ENCODE results near the gene CLIP2.
"Not testable (repeated sequence)": the region's sequence is repeated elsewhere in the genome, so short reads cannot be mapped to it uniquely, and the experiment has no call there.

Gene CLIP2

DNA sequence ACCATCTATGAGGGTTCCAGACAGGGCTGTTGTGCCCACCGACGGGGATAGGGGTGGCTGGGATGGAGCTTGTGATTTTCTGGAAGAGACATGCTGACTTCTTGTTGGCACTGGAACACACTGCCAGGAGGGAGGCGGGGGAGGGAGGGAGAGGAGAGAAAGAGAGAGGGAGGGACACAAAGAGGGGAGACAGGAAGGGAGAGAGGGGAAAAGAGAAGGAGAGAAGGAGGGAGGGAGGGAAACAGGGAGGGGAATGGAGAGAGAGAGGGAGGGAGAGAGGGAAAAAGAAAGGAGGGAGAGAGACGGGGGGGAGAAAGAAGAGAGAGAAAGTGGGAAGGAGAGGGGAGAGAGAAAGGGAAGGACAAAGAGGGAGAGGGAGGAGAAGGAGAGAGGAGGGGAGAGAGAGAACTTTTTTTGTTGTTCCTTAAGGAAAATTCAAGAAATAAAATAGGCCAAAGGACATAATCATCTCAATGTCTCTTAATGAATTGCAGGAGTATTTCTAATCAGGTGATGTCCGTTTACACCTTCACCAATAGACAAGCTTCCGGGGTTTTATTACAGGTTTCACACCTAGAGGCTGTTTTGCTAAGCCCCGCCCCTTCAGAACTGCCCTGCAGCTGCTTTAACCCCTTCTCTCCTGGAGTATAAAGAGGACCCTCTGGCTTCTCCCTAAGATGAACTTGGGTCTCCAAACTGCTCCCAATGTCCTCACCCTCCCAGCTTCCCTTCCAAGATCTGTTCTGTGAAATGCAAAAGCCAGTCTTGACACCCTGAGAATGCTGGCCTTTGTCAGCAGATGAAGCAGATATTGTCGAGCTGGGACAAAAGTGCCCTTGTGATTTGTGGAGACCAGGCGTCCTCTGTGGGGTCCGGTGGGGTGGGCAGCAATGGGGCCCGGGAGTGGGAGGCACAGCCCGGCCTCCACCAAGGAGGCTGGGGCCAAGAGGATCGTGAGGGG is 82.5 kb downstream of the CLIP2 start:
- no peak for DNase-seq (ENCODE audit: low read depth in 3 of 3)

DNA sequence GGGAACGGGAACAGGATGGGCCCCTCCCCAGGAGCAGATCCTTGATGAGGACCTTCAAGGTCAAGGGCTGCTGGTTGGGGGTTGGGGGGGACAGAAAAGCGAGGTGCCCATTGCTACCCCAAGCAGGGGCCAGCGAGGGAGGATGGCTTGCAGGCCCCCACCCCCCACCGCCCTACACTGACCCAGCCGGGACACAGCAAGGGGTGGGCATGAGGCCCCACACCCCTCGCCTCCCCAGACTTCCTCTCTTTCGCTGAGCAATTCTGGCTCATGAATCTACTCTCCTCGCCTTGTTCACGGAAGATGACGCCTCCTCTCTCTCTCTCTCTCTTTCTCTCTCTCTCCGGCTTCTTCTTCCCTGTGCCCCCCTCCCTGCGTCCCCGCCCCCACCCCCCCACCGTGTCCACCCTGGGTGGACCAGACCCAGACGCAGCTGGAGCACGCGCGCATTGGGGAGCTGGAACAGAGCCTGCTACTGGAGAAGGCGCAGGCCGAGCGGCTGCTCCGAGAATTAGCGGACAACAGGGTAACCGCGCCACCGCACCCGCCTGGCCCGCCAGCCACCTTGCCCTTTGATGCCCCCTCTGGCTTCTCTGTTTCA is 83.4 kb downstream of the CLIP2 start:
- DNase-seq (ENCODE audit: low read depth in 3 of 3): no peak

DNA sequence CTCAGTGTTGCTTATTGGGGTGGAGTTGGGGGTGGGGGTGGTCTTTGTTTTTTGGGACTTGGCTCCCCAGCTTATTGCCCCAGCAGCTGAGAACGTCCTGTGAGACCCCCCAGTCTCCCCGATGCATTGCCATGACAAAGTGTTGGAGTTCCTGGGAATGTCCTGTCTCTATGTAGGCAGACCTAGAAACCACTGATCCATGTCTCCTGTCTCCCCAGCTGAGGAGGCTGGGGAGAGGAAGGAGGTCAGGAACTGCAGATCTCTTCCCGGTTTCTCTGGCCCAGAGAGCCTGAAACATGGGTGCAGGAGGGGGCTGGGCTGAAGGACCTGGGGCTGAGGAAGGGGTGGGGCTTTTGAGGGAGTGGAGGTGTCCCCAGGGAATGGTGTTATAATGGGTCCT is 84.3 kb downstream of the CLIP2 start:
- no peak for DNase-seq (ENCODE audit: low read depth in 3 of 3)

DNA sequence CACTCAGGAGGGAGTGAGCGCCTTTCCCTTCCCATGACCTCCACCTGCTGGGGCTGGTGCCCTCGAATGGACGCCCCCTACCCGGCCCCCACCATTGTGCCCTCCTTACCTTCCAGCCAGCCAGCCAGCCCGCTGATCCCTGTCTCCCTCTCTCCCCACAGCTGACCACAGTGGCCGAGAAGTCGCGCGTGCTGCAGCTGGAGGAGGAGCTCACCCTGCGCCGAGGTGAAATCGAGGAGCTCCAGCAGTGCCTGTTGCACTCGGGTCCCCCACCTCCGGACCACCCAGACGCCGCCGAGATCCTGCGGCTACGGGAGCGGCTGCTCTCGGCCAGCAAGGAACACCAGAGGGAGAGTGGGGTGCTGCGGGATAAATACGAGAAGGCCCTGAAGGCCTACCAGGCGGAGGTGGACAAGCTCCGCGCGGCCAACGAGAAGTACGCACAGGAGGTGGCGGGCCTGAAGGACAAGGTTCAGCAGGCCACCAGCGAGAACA is 86.6 kb downstream of the CLIP2 start:
- DNase-seq (ENCODE audit: low read depth in 3 of 3): no peak

DNA sequence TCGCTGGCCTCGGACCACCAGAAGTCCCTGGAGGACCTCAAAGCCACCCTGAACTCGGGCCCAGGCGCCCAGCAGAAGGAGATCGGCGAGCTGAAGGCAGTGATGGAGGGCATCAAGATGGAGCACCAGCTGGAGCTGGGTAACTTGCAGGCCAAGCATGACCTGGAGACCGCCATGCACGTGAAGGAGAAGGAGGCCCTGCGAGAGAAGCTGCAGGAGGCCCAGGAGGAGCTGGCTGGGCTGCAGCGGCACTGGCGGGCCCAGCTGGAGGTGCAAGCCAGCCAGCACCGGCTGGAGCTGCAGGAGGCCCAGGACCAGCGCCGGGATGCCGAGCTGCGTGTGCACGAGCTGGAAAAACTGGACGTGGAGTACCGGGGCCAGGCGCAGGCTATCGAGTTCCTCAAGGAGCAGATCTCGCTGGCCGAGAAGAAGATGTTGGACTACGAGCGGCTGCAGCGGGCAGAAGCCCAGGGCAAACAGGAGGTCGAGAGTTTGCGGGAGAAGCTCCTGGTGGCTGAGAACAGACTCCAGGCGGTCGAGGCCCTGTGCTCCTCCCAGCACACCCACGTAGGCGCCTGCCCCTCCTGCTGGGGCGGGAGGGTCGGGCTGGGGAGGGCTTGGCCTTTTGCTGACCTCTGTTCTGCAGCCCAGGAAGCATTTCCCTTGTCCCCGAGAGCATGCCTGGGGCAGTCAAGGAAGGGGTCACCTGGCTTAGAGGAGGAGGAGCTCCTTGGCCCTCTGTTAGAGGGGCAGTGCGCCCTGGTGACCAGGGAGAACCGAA is 87.2 kb downstream of the CLIP2 start:
- DNase-seq (ENCODE audit: low read depth in 3 of 3): no peak

DNA sequence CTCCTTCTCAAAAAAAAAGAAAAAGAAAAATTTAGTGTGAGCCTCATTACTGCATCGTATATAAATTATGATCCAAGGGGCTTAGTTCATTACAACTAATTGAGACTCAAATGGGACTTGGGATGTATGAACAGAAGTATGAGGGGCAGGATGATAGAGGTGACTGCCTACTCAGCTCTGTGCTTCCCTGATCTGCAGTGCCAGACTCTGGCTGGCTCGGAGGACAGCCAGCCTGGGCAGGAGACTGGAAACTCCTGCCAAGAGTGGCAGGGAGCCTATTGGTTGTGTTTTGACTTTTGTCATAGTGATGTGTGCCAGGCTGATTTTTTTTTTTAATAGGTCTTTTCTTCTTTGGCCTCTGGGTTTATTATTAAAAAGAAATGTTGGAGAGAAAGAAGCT is 90.7 kb downstream of the CLIP2 start:
- no peak for DNase-seq (ENCODE audit: low read depth in 3 of 3)

DNA sequence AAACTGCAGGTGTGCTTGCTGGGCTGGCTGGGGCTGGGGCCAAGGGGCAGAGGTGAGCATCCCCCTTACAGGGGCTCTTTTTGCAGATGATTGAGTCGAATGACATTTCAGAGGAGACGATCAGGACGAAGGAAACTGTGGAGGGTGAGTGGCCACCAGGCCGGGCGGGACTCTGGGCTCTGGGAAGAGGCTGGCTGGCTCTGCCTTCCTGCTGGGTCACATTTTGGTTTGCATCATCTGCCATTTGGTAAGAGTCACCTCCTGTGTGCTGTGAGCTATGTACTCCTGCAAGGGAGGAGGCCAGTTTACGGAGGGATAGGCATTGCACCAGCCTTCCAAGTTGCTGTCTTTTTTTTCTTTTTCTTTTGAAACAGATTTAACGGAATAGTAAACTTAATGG is 91.5 kb downstream of the CLIP2 start:
- no peak for DNase-seq (ENCODE audit: low read depth in 3 of 3)

DNA sequence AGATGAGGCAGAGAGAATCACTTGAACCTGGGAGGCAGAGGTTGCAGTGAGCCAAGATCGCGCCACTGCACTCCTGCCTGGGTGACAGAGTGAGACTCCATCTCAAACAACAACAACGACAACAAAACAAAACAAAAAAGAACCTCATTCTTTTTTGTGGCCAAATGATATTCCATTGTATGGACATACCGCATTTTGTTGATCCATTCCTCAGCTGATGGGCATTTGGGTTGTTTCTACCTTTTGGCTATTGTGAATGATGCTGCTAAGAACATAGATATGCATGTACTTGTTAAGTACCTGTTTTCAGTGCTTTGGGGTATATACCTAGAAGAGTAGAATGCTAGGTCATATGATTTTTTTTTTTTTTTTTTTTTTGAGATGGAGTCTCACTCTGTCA is 94.9 kb downstream of the CLIP2 start:
- not testable (repeated sequence) for DNase-seq (ENCODE audit: low read depth in 3 of 3)

DNA sequence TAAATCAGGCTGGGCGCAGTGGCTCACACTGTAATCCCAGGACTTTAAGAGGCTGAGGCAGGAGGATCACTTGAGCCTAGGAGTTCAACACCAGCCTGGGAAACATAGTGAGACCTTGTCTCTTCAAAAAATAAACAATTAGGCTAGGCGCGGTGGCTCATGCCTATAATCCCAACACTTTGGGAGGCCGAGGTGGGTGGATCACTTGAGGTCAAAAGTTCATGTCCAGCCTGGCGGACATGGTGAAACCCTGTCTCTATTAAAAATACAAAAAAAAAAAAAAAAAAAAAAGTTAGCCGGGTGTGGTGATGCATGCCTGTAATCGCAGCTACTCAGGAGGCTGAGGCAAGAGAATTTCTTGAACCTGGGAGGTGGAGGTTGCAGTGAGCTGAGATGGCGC is 95.6 kb downstream of the CLIP2 start:
- DNase-seq (ENCODE audit: low read depth in 3 of 3): not testable (repeated sequence)

DNA sequence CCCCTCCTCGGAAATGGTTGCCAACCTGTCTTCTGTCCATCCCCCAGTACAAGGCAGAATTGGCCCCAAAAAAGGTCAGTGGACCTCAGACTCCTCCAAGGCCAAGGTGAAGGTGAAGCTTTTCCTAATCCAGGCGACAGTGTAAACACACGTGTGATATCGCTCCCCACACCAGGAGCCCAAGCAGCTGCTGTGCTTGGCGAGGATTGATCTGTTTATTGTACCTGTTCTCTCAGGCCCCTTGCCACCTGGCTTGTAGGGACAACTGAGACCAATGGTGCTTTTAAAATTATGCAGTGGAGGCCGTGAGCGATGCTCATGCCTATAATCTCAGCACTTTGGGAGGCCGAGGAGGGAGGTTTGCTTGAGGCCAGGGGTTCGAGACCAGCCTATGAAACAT is 98.4 kb downstream of the CLIP2 start:
- DNase-seq (ENCODE audit: low read depth in 3 of 3): no peak

DNA sequence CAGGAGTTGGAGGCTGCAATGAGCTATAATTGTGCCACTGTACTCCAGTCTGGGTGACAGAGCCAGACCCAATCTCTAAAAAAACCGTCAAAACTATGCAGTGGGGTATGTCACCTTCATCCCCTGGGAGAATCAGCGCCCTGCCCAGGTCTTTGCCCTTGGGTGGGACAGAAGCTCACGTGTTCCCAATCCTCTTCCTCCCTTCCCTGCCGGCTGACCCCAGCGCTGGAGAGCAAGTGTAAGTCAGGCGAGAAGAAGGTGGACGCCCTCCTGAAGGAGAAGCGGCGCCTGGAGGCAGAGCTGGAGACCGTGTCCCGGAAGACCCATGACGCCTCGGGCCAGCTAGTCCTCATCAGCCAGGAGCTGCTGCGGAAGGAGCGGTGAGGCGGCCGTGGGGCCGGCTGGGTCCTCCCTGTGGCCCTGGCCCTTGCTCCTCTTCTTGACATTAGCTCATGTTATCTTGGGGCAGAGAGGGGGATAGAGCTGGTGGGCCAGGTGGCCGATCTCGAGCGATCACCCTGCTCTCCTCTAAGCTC is 99.7 kb downstream of the CLIP2 start:
- no peak for DNase-seq (ENCODE audit: low read depth in 3 of 3)

DNA sequence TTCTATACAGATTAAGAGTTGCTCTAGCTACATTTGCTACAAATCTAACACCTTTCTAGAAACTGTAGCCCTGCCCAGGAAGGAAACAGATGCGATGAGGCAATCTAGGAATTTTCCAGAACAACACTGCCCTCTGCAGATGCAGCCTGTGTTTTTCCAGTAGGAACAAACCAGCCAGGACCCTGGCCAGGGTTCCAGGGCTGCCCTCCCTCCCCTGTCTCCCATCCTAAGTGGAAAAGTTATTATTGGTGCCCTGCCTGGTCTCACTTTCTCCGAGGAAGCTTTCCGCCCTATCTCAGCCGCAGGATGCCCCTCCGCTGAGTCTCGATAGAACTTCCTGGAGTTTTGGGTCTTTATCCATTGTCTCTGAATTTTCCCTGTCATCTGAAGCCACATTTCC is 104.5 kb downstream of the CLIP2 start:
- not testable (repeated sequence) for DNase-seq (ENCODE audit: low read depth in 3 of 3)

DNA sequence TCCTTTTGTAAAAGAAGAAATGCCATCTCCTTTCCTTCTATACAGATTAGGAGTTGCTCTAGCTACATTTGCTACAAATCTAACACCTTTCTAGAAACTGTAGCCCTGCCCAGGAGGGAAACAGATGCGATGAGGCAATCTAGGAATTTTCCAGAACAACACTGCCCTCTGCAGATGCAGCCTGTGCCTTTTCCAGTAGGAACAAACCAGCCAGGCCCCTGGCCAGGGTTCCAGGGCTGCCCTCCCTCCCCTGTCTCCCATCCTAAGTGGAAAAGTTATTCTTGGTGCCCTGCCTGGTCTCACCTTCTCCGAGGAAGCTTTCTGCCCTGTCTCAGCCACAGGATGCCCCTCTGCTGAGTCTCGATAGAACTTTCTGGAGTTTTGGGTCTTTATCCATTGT is 105.4 kb downstream of the CLIP2 start:
- not testable (repeated sequence) for DNase-seq (ENCODE audit: low read depth in 3 of 3)

DNA sequence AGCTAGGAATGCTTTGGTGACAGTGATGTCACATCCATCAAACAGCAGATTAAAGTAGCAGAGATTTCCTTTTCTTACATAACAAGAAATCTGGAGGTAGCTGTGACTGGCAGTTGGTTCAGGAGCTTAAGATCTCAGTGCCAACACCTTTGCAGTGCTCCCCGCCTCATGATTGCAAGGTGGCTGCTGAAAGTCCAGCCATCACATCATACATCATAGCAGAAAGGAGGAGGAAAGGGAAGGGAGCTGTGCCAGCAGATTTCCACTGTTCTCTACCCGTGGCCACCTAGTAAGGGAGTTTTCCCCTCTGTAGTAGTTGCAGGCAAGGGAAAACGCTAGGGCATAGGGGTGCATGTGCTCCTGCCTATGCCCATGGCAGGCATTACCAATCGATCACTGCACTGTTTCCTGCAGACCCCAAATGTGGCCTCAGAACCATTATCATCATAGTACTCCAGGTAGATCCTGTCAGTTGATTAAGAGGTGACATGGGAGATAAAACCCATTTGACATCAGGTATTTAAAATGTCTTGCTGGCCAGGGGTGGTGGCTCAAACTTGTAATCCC is 106.6 kb downstream of the CLIP2 start:
- DNase-seq (ENCODE audit: low read depth in 3 of 3): no peak

DNA sequence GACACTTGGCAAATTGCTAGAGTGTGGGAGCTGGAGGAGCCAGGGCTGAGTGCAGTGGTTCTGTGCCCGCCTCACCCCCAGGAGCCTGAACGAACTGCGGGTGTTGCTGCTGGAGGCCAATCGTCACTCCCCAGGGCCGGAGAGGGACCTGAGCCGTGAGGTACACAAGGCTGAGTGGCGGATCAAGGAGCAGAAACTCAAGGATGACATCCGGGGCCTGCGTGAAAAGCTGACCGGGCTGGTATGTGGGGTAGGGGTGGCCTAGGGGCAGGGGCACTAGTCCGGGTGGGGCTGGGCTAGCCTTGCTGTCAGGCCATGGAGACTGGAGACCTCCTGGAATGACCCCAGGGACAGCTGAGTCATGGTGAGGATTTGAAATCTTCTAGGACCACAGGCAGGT is 107.8 kb downstream of the CLIP2 start:
- no peak for DNase-seq (ENCODE audit: low read depth in 3 of 3)

DNA sequence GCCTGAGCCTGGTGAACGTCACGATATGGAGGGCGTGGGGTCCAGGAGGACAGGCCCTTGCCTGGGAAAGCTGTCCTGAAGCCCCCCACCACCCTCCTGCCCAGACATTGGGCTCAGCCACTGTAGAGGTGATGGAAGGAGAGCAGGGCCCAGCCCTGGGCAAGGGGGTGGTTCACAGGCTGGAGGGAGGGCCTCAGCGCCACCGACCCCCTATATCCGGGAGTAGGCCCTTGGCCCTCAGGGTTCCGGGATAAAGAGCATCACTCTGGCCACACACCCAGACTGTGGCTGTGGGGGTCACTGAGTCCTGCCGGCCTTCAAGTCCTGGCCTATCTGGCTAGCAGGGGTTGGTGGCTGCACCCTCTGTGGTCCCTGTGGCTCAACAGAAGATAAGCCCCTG is 109.2 kb downstream of the CLIP2 start:
- DNase-seq (ENCODE audit: low read depth in 3 of 3): no peak

DNA sequence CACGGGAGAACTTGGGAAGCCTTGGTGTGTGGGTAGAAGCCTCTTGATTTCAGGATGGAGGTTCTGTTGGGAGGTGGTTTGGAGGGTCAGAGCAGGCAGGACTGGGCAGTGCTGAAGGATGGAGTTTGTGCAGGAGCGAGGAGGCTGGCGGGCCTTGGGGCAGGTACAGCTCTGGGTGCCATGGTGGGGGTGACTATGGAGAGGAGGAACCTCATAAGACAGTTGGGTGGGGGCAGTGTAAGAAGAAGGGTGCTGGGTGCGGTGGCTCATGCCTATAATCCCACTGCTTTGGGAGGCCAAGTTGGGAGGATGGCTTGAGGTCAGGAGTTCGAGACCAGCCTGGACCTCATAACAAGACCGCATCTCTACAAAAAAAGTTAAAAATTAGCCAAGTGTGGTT is 109.8 kb downstream of the CLIP2 start:
- DNase-seq (ENCODE audit: low read depth in 3 of 3): no peak

DNA sequence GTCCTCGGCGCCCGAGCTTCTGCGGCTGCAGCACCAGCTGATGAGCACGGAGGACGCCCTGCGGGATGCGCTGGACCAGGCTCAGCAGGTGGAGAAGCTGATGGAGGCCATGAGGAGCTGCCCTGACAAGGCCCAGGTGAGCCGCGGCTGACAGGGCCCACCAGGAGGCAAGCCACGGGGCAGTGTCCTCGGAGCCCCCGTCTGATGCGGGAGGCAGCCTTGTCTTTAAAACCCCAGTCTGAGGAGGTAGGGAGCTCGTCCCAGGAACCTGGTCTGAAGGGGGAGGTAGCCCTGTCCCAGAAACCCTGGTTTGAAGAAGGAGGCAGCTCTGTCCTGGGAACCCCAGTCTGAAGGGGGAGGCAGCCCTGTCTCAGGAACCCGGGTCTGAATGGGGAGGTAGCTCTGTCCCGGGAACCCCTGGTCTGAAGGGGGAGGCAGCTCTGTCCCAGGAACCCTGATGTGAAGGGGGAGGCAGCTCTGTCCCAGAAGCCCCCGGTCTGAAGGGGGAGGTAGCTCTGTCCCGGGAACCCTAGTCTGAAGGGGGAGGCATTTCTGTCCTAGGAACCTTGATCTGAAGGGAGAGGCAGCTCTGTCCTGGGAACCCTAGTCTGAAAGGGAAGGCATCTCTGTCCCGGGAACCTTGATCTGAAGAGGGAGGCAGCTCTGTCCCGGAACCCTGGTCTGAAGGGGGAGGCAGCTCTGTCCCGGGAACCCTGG is 111.4 kb downstream of the CLIP2 start:
- no peak for DNase-seq (ENCODE audit: low read depth in 3 of 3)

DNA sequence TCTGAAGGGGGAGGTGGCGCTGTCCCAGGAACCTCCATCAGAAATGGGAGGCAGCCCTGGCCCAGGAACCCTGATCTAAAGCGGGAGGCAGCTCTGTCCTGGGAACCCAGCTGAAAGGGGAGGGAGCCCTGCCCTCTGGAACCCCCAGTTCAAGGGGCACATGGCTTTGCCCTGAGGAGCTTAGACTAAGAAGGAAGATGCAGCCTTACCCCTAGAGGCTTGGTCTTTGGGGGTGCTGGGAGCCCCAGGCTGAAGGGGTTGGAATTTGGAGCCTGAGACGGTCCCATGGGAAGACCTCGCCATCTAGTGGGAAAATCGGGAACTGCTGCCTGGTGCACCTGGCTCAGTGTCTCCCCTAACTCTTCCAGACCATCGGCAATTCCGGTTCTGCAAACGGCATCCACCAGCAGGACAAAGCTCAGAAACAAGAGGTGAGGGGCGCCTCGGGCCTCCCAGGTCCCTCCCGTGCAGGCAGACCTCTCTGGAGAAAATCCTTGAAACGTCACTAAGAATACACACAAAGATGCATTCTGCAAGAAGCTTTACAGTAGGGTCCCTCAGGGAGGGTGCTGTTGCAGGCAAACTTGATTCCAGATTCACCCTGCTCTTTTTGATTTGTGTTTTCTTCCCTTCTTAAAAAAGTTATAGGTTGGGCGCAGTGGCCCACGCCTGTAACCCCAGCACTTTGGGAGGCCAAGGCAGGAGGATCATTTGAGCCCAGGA is 112.1 kb downstream of the CLIP2 start:
- DNase-seq (ENCODE audit: low read depth in 3 of 3): peak; percentile 51 to 72 (median 51)

DNA sequence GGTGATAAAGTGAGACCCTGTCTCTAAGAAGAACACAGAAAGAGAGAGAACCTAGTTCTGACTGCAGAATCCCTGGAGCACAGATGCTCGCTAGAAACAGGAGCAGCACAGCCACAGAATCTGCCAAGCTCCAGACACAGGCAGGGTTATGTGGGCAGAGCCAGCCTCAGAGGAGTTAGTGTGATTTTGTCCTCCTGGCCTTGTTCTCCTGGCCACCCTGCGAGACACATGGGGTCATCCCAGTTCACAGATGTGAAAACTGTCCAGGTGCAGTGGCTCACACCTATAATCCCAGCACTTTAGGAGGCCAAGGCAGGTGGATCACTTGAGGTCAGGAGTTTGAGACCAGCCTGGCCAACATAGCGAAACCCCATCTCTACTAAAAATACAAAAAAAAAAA is 113.5 kb downstream of the CLIP2 start:
- DNase-seq (ENCODE audit: low read depth in 3 of 3): not testable (repeated sequence)

Measured in stimulated activated CD4-positive, alpha-beta T cell treated with anti-CD3 and anti-CD28 coated beads, TNF-alpha, amount 100 ng/mL, for 24 hours (primary cell).